ENCODE measurements around the gene TRPC3.

Gene TRPC3

DNA sequence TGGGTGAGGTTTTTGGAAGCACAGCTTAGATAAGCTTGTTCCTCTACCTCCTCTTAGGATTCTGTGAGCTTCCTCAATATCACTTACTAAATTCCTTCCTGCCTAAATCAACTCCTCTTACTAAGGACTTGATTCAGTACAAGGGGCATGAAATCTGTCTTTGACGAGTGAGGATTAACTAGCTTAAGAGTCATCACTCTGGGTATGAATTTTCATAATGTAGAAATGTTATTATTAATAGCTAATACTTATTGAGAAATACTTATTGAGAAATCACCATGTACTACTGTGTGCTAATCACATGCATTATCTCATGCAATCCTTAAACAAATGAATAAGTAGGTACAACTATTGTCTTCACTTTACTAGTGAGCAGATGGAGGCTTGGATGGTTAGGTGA lies 28.6 kb downstream of the TRPC3 start:
- Histone ChIP-seq H3K27ac (ENCODE audit: low read depth, low read length) (no peak overlapping the region), H3K9me3 (ENCODE audit: control insufficient read depth, insufficient read depth, low read length) (no peaks in the 10 kb centered on the region), H3K4me3 (ENCODE audit: low read depth, low read length) (no peak overlapping the region), H3K36me3 (ENCODE audit: control insufficient read depth, insufficient read depth, low read length) (no peaks in the 10 kb centered on the region), H3K9ac (ENCODE audit: low read depth, low read length) (no peak overlapping the region), H3K4me1 (ENCODE audit: control insufficient read depth, insufficient read depth, low read length) (no peaks in the 10 kb centered on the region), H3K27me3 (ENCODE audit: control insufficient read depth, insufficient read depth, low read length) (no peaks in the 10 kb centered on the region)

DNA sequence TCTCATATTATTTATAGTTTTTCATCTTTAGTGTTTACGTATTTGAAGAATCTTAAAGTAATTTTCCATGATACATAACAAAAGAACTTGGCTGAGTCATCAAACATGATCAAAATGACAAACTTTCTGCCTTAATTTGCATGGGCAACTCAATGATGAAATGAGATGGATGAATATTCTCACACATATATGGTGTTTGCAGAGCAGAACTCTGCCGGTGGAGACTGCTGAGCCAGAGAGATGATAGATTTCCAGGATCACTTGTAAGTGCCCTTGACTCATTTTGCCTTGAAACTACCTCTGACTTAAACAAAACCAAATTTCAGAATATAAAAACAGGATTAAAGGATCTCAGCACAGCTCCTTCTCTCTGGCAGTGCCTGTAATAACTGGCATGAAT lies 38.2 kb downstream of the TRPC3 start:
- Histone ChIP-seq H3K27me3 (ENCODE audit: control insufficient read depth, insufficient read depth, low read length) (no peaks in the 10 kb centered on the region), H3K9me3 (ENCODE audit: control insufficient read depth, insufficient read depth, low read length) (no peaks in the 10 kb centered on the region), H3K27ac (ENCODE audit: low read depth, low read length) (no peak overlapping the region), H3K9ac (ENCODE audit: low read depth, low read length) (no peak overlapping the region), H3K4me1 (ENCODE audit: control insufficient read depth, insufficient read depth, low read length) (no peaks in the 10 kb centered on the region), H3K4me3 (ENCODE audit: low read depth, low read length) (no peak overlapping the region), H3K36me3 (ENCODE audit: control insufficient read depth, insufficient read depth, low read length) (no peaks in the 10 kb centered on the region)

DNA sequence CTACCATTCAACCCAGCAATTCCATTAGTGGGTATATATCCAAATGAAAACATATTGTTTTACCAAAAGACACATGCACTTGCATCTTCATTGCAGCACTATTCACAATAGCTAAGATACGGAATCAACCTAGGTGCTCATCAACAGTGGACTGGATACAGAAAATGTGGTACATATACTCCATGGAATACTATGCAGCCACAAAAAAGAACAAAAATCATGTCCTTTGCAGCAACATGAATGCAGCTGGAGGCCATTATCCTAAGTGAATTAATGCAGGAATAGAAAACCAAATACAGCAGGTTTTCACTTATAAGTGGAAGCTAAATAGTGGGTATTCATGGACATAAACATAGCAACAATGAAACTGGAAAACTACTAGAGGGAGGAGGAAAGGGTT lies 43.5 kb downstream of the TRPC3 start:
- Histone ChIP-seq H3K4me3 (ENCODE audit: low read depth, low read length) (no peak overlapping the region), H3K27ac (ENCODE audit: low read depth, low read length) (no peak overlapping the region)

DNA sequence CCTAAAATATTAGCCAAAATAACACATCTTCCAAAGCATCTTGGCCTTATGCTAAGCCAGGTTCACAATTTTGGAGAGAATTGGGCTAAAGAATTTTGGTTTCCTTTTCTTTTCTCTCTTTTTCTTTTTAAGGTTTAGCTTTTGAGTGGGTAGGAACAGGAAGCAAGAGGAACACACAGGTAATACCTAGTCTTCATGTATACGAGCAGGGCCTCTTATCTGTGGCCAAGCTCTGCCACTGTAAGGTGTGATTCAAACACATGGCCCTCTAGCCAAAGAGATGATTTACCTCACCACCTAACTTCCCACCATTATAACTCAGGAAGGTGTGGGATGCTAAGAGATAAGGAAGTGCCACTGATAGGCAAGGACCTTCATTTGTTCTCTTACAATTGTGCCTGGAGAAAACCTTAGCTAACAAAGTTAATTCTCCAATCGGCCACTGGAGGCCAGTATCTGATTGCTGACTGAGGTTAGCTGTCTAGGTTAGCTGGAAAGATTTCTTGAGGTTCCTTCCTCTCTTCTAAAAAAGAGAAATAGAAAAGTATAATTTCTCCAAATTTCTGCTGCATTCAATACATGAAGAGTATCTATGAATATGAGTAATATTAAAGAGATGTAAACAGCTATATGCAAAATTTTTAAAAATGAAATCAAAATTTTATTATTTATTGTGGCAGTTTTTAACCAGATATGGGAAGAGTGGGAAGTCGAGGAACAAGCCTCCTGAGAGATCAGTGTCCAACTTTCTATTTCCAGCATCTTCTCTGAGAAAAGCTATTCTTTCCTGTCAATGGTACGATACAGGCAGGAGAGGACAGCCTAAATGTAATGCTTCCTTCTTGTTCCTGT lies 51.5 kb downstream of the TRPC3 start:
- Histone ChIP-seq H3K4me1 (ENCODE audit: control insufficient read depth, insufficient read depth, low read length) (no peaks in the 10 kb centered on the region), H3K27me3 (ENCODE audit: control insufficient read depth, insufficient read depth, low read length) (no peaks in the 10 kb centered on the region), H3K4me3 (ENCODE audit: low read depth, low read length) (no peak overlapping the region), H3K36me3 (ENCODE audit: control insufficient read depth, insufficient read depth, low read length) (no peaks in the 10 kb centered on the region), H3K27ac (ENCODE audit: low read depth, low read length) (no peak overlapping the region), H3K9me3 (ENCODE audit: control insufficient read depth, insufficient read depth, low read length) (no peaks in the 10 kb centered on the region), H3K9ac (ENCODE audit: low read depth, low read length) (no peak overlapping the region)

More for the DNA sequence above, 43.5 kb downstream of the TRPC3 start:
- Histone ChIP-seq H3K36me3 (ENCODE audit: control insufficient read depth, insufficient read depth, low read length) (no peaks in the 10 kb centered on the region), H3K4me1 (ENCODE audit: control insufficient read depth, insufficient read depth, low read length) (no peaks in the 10 kb centered on the region), H3K9me3 (ENCODE audit: control insufficient read depth, insufficient read depth, low read length) (no peaks in the 10 kb centered on the region), H3K27me3 (ENCODE audit: control insufficient read depth, insufficient read depth, low read length) (no peaks in the 10 kb centered on the region), H3K9ac (ENCODE audit: low read depth, low read length) (no peak overlapping the region)

DNA sequence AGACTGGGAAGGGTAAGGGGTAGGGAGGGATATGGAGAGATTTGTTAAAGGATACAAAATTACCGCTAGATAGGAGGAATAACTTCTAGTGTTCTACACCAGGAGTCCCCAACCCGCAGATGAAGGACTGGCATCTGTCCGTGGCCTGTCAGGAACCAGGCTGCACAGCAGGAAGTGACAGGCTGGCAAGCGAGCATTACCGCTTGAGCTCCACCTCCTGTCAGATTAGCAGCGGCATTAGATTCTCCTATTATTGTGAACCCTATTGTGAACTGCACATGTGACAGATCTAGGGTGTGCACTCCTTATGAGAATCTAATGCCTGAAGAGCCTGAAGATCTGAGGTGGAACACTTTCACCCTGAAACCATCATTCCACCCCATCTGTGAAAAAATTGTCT lies 53.7 kb downstream of the TRPC3 start:
- no peak overlapping the region for H3K27ac ChIP-seq (ENCODE audit: low read depth, low read length)
- no peaks in the 10 kb centered on the region for H3K9me3 ChIP-seq (ENCODE audit: control insufficient read depth, insufficient read depth, low read length)
- H3K9ac ChIP-seq (ENCODE audit: low read depth, low read length) = no peak overlapping the region
- no peak overlapping the region for H3K4me3 ChIP-seq (ENCODE audit: low read depth, low read length)
- H3K36me3 ChIP-seq (ENCODE audit: control insufficient read depth, insufficient read depth, low read length) = no peaks in the 10 kb centered on the region
- no peaks in the 10 kb centered on the region for H3K27me3 ChIP-seq (ENCODE audit: control insufficient read depth, insufficient read depth, low read length)
- no peaks in the 10 kb centered on the region for H3K4me1 ChIP-seq (ENCODE audit: control insufficient read depth, insufficient read depth, low read length)

DNA sequence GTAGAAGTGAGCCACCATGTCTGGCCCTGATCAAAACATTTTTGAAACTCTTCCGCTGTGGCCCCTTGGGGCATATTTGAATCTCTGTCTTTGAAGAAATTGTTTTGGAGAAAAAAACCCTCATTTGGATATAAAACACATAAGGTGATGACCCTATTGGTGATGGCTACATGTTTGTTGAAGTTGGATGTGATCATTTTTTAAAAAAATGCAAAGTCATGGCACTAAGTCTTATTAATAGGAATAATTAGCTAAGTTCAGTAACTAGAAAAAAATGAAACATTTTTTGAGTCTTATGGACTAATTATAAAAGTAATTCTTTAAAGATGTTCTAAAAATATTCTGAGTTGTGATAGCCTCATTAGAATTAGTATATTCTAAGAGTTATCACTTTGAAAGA lies 63.7 kb downstream of the TRPC3 start:
- H3K27ac ChIP-seq (ENCODE audit: low read depth, low read length) = no peak overlapping the region
- no peaks in the 10 kb centered on the region for H3K36me3 ChIP-seq (ENCODE audit: control insufficient read depth, insufficient read depth, low read length)
- no peak overlapping the region for H3K4me3 ChIP-seq (ENCODE audit: low read depth, low read length)
- H3K27me3 ChIP-seq (ENCODE audit: control insufficient read depth, insufficient read depth, low read length) = no peaks in the 10 kb centered on the region
- H3K4me1 ChIP-seq (ENCODE audit: control insufficient read depth, insufficient read depth, low read length) = peaks cover 4% of the 10 kb centered on the region; the same call in 1 of the 2 replicates
- H3K9ac ChIP-seq (ENCODE audit: low read depth, low read length) = no peak overlapping the region
- no peaks in the 10 kb centered on the region for H3K9me3 ChIP-seq (ENCODE audit: control insufficient read depth, insufficient read depth, low read length)

DNA sequence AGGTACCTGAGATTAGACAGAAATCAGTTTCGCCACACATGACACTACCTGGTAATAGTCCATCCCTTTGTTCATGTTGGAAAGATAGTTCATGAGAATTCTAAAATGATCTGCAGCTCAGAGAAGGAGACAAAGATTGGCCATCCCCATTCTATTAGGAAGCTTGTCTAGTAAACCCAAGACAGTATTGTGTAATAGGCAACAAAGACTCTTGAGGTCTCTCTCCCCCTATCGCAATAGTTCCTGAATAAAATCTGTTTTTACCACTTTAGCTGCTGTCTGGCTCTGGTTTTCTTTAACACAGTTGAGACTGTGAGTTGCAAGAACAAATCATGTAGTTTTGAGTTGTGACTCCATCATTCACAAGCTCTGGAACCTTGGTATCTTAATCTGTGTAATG lies 66.7 kb downstream of the TRPC3 start:
- Histone ChIP-seq H3K27ac (ENCODE audit: low read depth, low read length) (no peak overlapping the region), H3K36me3 (ENCODE audit: control insufficient read depth, insufficient read depth, low read length) (no peaks in the 10 kb centered on the region), H3K9me3 (ENCODE audit: control insufficient read depth, insufficient read depth, low read length) (no peaks in the 10 kb centered on the region), H3K4me3 (ENCODE audit: low read depth, low read length) (no peak overlapping the region), H3K9ac (ENCODE audit: low read depth, low read length) (no peak overlapping the region), H3K27me3 (ENCODE audit: control insufficient read depth, insufficient read depth, low read length) (no peaks in the 10 kb centered on the region), H3K4me1 (ENCODE audit: control insufficient read depth, insufficient read depth, low read length) (peaks cover 4% of the 10 kb centered on the region; the same call in 1 of the 2 replicates)

DNA sequence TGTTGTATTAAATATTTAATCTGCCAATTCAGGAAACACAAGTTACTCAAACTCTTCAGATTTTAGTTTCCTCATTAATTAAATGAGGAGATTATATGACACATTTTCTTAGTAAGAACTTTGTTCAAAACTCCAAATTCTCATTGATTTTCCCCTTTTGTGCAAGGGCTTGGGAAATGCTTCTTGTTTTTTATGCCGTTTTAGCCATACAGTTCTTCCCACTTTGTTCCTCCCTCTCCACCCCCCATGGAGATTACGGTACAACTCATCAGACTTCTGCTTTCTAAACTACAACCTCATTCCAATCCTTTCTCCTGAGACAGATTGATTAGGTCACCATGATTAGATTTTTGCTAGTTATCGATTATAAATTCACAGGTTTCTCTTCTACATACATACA lies 70.7 kb downstream of the TRPC3 start:
- no peak overlapping the region for H3K27ac ChIP-seq (ENCODE audit: low read depth, low read length)
- peaks cover 4% of the 10 kb centered on the region for H3K4me1 ChIP-seq (ENCODE audit: control insufficient read depth, insufficient read depth, low read length)
- no peak overlapping the region for H3K4me3 ChIP-seq (ENCODE audit: low read depth, low read length)
- no peaks in the 10 kb centered on the region for H3K36me3 ChIP-seq (ENCODE audit: control insufficient read depth, insufficient read depth, low read length)
- no peak overlapping the region for H3K9ac ChIP-seq (ENCODE audit: low read depth, low read length)
- H3K9me3 ChIP-seq (ENCODE audit: control insufficient read depth, insufficient read depth, low read length) = no peaks in the 10 kb centered on the region
- no peaks in the 10 kb centered on the region for H3K27me3 ChIP-seq (ENCODE audit: control insufficient read depth, insufficient read depth, low read length)

DNA sequence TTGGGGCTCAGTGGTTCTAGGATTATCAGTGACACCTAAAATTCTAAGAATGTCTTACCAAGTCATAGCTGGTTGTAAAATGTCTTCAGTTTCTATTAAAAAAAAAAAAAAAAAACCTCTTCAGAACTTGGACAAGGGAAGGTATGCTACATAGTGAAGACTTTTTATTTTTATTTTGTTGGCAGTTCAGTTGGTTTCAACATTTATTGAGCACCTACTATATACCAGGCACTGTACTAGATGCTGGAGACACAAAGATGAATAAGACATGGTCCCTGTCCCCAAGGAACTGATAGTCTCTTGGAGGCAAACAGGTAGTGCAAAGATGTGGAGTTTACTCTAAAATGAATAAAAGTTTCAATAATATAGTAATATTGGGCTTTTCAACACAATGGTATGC lies 72.7 kb downstream of the TRPC3 start:
- Histone ChIP-seq H3K9me3 (ENCODE audit: control insufficient read depth, insufficient read depth, low read length) (no peaks in the 10 kb centered on the region), H3K36me3 (ENCODE audit: control insufficient read depth, insufficient read depth, low read length) (no peaks in the 10 kb centered on the region), H3K4me3 (ENCODE audit: low read depth, low read length) (no peak overlapping the region), H3K4me1 (ENCODE audit: control insufficient read depth, insufficient read depth, low read length) (peaks cover 4% of the 10 kb centered on the region), H3K9ac (ENCODE audit: low read depth, low read length) (no peak overlapping the region), H3K27me3 (ENCODE audit: control insufficient read depth, insufficient read depth, low read length) (no peaks in the 10 kb centered on the region), H3K27ac (ENCODE audit: low read depth, low read length) (no peak overlapping the region)

DNA sequence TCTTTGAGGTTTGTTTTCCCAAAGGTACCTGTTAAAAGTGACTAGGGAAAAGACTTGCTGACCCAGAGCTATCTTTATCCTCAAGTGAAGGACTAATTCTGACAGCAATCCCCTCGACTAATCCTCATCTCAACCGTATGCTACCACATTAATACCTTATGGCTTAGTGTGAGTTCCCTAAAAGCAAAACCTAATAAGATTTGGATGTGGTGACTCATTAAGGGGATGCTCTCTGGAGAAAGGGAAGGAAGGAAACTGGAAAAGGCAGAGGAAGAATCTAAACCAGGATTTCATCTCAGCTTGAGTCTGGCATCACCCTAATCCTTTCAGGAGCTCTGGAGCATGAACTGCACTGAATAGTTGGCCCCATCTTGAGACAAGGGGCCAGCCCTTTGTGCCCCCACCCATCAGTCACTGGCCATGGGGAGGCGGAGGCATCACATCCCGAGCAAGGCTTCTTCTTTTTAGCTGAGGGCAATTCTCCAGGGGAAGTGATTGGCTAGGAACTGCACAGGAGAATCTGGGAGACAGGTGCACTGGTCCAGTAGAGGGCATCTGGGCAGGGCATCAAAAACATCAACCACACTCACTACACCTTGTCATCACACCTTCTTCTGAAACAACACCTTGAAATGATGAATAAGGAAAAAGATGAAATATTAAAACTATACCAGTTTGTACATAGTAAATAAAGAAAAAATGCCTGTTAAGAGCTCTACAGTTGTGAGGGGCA lies 74.7 kb downstream of the TRPC3 start:
- no peak overlapping the region for H3K27ac ChIP-seq (ENCODE audit: low read depth, low read length)
- no peaks in the 10 kb centered on the region for H3K9me3 ChIP-seq (ENCODE audit: control insufficient read depth, insufficient read depth, low read length)
- no peaks in the 10 kb centered on the region for H3K36me3 ChIP-seq (ENCODE audit: control insufficient read depth, insufficient read depth, low read length)
- no peaks in the 10 kb centered on the region for H3K27me3 ChIP-seq (ENCODE audit: control insufficient read depth, insufficient read depth, low read length)
- H3K4me3 ChIP-seq (ENCODE audit: low read depth, low read length) = no peak overlapping the region
- no peak overlapping the region for H3K9ac ChIP-seq (ENCODE audit: low read depth, low read length)
- no peaks in the 10 kb centered on the region; the same call in 1 of the 2 replicates for H3K4me1 ChIP-seq (ENCODE audit: control insufficient read depth, insufficient read depth, low read length)

DNA sequence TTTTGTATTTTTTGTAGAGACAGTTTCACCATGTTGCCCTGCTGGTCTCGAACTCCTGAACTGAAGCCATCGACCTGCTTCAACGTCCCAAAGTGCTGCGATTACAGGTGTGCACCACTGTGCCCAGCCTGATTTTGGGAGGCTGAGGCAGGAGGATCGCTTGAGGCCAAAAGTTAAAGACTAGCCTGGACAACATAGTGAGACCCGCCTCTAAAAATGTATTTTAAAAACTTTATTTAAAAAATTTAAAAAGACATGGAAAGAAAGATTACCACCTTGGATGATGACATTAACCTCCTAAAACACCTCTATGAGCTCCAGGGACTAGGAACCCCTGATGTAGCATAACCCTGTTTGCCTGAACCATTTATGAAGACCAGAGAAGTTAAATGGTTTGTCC lies 75.8 kb downstream of the TRPC3 start:
- no peaks in the 10 kb centered on the region for H3K9me3 ChIP-seq (ENCODE audit: control insufficient read depth, insufficient read depth, low read length)

More for the DNA sequence above, 75.8 kb downstream of the TRPC3 start:
- H3K9ac ChIP-seq (ENCODE audit: low read depth, low read length) = no peak overlapping the region
- no peak overlapping the region for H3K4me3 ChIP-seq (ENCODE audit: low read depth, low read length)
- H3K27me3 ChIP-seq (ENCODE audit: control insufficient read depth, insufficient read depth, low read length) = no peaks in the 10 kb centered on the region
- H3K4me1 ChIP-seq (ENCODE audit: control insufficient read depth, insufficient read depth, low read length) = no peaks in the 10 kb centered on the region; the same call in 1 of the 2 replicates
- no peak overlapping the region for H3K27ac ChIP-seq (ENCODE audit: low read depth, low read length)
- no peaks in the 10 kb centered on the region for H3K36me3 ChIP-seq (ENCODE audit: control insufficient read depth, insufficient read depth, low read length)
